ENCODE data around the gene ERAP2. TPM values are rescaled to one million over a fixed set of nuclear protein-coding genes. Genes with fewer than 3 reads are reported as not detected.

Gene ERAP2
- polyA plus RNA-seq, 3 donors: 3.0 to 20.4 (median 3.4) TPM

GRCh38 chr5:96905864-96906263 is 29.6 kb downstream of the ERAP2 start:
- peak overlapping the region in 3 of 7 donors; percentile 72 to 86 (median 81) for H3K27ac Mint-ChIP-seq

GRCh38 chr5:96909003-96909402 is 32.7 kb downstream of the ERAP2 start:
- WGBS (ENCODE audit: insufficient coverage): 100% methylated on average over 1 of the region's 4 CpGs
- H3K36me3 ChIP-seq (replicated peaks in 1 of 2; ENCODE audit: control insufficient read depth in 1 of 2, insufficient read depth in 2 of 2, low read length in 2 of 2): peaks cover 30 to 60% of the 10 kb centered on the region in 2 donors
- intact Hi-C loops (cut with micrococcal nuclease): no loop called here

More at GRCh38 chr5:96905864-96906263, 29.6 kb downstream of the ERAP2 start:
- Histone ChIP-seq H3K27ac (ENCODE audit: low read depth in 1 of 2, low read length in 2 of 2) (peak overlapping the region in 1 of 2 donors; percentile 41), H3K27me3 (ENCODE audit: control insufficient read depth in 2 of 2, insufficient read depth in 2 of 2, low read length in 2 of 2) (no peaks in the 10 kb centered on the region), H3K36me3 (replicated peaks in 1 of 2; ENCODE audit: control insufficient read depth in 1 of 2, insufficient read depth in 2 of 2, low read length in 2 of 2) (peaks cover 33 to 71% of the 10 kb centered on the region in 2 donors), H3K4me1 (ENCODE audit: control insufficient read depth in 1 of 2, insufficient read depth in 2 of 2, low read length in 2 of 2) (peaks cover 6 to 13% of the 10 kb centered on the region in 2 donors), H3K4me3 (replicated peaks in 1 of 3; ENCODE audit: low read depth in 2 of 3, low read length in 3 of 3) (no peak overlapping the region), H3K79me2 (ENCODE audit: insufficient read depth, low read length) (no peaks in the 10 kb centered on the region), H2AFZ (ENCODE audit: insufficient read depth, low read depth, low read length, poor library complexity, severe bottlenecking) (no peak overlapping the region), H3K9me3 (replicated peaks in 1 of 2; ENCODE audit: control insufficient read depth in 1 of 2, insufficient read depth in 1 of 2, low read length in 2 of 2) (no peaks in the 10 kb centered on the region), H3K9ac (ENCODE audit: insufficient read depth, low read length, poor library complexity, severe bottlenecking) (no peak overlapping the region), H3K4me2 (replicated peaks; ENCODE audit: extremely low read depth, low read length, poor library complexity, severe bottlenecking) (no peak overlapping the region), H4K20me1 (ENCODE audit: insufficient read depth, low read length) (no peaks in the 10 kb centered on the region)
- Mint-ChIP-seq H3K9me3 (peaks cover 0 to 2% (median 0%) of the 10 kb centered on the region in 7 donors), H3K27me3 (ENCODE audit: low read depth in 3 of 3) (peaks cover 0 to 1% (median 0%) of the 10 kb centered on the region in 3 donors), H3K36me3 (peaks cover 54 to 63% of the 10 kb centered on the region in 2 donors), H3K4me3 (no peak overlapping the region), H3K4me1 (peaks cover 13% of the 10 kb centered on the region)
- no peak for DNase-seq
- TF ChIP-seq CTCF (IDR thresholded peaks at IDR 0.05): no peak
- intact Hi-C loops (cut with micrococcal nuclease): no loop called here
- WGBS (ENCODE audit: insufficient coverage): 8% methylated on average over 2 of the region's 3 CpGs

More at GRCh38 chr5:96909003-96909402, 32.7 kb downstream of the ERAP2 start:
- Histone ChIP-seq H3K9ac (ENCODE audit: insufficient read depth, low read length, poor library complexity, severe bottlenecking) (no peak overlapping the region), H3K27me3 (ENCODE audit: control insufficient read depth in 2 of 2, insufficient read depth in 2 of 2, low read length in 2 of 2) (no peaks in the 10 kb centered on the region), H3K4me3 (replicated peaks in 1 of 3; ENCODE audit: low read depth in 2 of 3, low read length in 3 of 3) (no peak overlapping the region), H3K4me2 (replicated peaks; ENCODE audit: extremely low read depth, low read length, poor library complexity, severe bottlenecking) (no peak overlapping the region), H3K9me3 (replicated peaks in 1 of 2; ENCODE audit: control insufficient read depth in 1 of 2, insufficient read depth in 1 of 2, low read length in 2 of 2) (no peaks in the 10 kb centered on the region), H3K79me2 (ENCODE audit: insufficient read depth, low read length) (no peaks in the 10 kb centered on the region), H3K27ac (ENCODE audit: low read depth in 1 of 2, low read length in 2 of 2) (no peak overlapping the region), H3K4me1 (ENCODE audit: control insufficient read depth in 1 of 2, insufficient read depth in 2 of 2, low read length in 2 of 2) (peaks cover 6 to 13% of the 10 kb centered on the region in 2 donors), H2AFZ (ENCODE audit: insufficient read depth, low read depth, low read length, poor library complexity, severe bottlenecking) (no peak overlapping the region), H4K20me1 (ENCODE audit: insufficient read depth, low read length) (no peaks in the 10 kb centered on the region)
- no peak for TF ChIP-seq CTCF (IDR thresholded peaks at IDR 0.05)
- Mint-ChIP-seq H3K9me3 (peaks cover 0 to 2% (median 0%) of the 10 kb centered on the region in 7 donors), H3K4me1 (peaks cover 12% of the 10 kb centered on the region), H3K36me3 (peaks cover 43 to 47% of the 10 kb centered on the region in 2 donors), H3K27me3 (ENCODE audit: low read depth in 3 of 3) (peaks cover 0 to 1% (median 0%) of the 10 kb centered on the region in 3 donors), H3K27ac (no peak overlapping the region), H3K4me3 (no peak overlapping the region)
- no peak for DNase-seq
